Ovary (tissue), 9 donors: Measurements from ENCODE around the gene PAFAH1B2. TPM values are rescaled to one million over a fixed set of nuclear protein-coding genes. Genes with fewer than 3 reads are reported as not detected.

Experiments used
- DNase-seq, 5 donors: peaks; one replicate each; pipeline ENCODE4 v3.0.0-alpha.2; 2019 to 2020
- H3K27ac ChIP-seq, 2 donors: fragments of 200-600 bp; one replicate each; pipeline versions ENCODE4 v1.5.1 to v1.8.0; 2019 to 2022
- H3K27me3 ChIP-seq: fragments of 200-600 bp; one replicate; pipeline ENCODE4 v1.8.0; 2022
- H3K36me3 ChIP-seq: fragments of 200-600 bp; sonication (generic); one replicate; pipeline ENCODE4 v1.5.1; 2019
- H3K4me1 ChIP-seq: one replicate; pipeline ENCODE4 v1.8.1; 2013; ENCODE audit warnings: mild to moderate bottlenecking, moderate library complexity; ENCODE audit not compliant: insufficient read depth
- H3K4me3 ChIP-seq: fragments of 200-600 bp; sonication (generic); one replicate; pipeline ENCODE4 v1.5.1; 2017
- H3K9me3 ChIP-seq, 2 donors: fragments of 200-600 bp in 1 of 2; sonication (generic) in 1 of 2; one replicate each; pipeline versions ENCODE4 v1.5.1 to v1.8.1; 2013 to 2019; ENCODE audit warnings: mild to moderate bottlenecking in 1 of 2, moderate library complexity in 1 of 2
- CTCF ChIP-seq, 3 donors: fragments of 450-650 bp in 2 of 3; fragments of 200-600 bp in 1 of 3; IDR thresholded peaks; one replicate each; pipeline versions ENCODE4 v1.5.1 to v1.8.0; 2016 to 2022; ENCODE audit warnings: antibody characterized with exemption in 3 of 3, mild to moderate bottlenecking in 1 of 3
- EP300 ChIP-seq: sonication (generic); formaldehyde crosslinking; IDR thresholded peaks from one replicate; pipeline ENCODE4 v1.6.1; 2017; ENCODE audit warnings: antibody characterized with exemption
- POLR2A ChIP-seq: fragments of 450-650 bp; IDR thresholded peaks from one replicate; pipeline ENCODE4 v1.6.1; 2017; ENCODE audit warnings: antibody characterized with exemption, mild to moderate bottlenecking, moderate library complexity
- WGBS, 3 donors: extraction: QIAGEN DNeasy Blood & Tissue Kit in 1 of 3; methylation state at CpG; one replicate each; pipeline versions ENCODE4 v1.1.5 to v1.1.7; 2013 to 2017; 5-methylcytosine and 5-hydroxymethylcytosine counted together
- intact Hi-C, 4 donors: fragments of 100-400 bp; cut with DNase I; formaldehyde crosslinking; loops; one replicate each; pipeline versions ENCODE4 v1.11.0 to v1.15.1; 2022 to 2023
- polyA plus RNA-seq, 2 donors: library from polyadenylated mRNA; stranded (reverse); fragments of 200-250 nt in 1 of 2; fragments of 350-450 nt in 1 of 2; fragmentation: Illumina TruSeq in 1 of 2; extraction: RNeasy Lipid Tissue Mini Kit (QIAGEN cat#74804) in 1 of 2; gene quantifications; one replicate each; pipeline ENCODE4 v1.2.3, GENCODE V29; 2013 to 2014
- total RNA-seq, 7 donors: library from RNA; depleted of rRNA in 2 of 7; stranded (reverse); fragments of >200 nt in 2 of 7; fragmentation: NEBNext Ultra II Directional in 3 of 7; extraction: Animal tissue kit (Norgen Biotek cat#: 25700) in 3 of 7; gene quantifications; one replicate each; pipeline versions ENCODE4 v1.1.0 to v1.2.4, GENCODE V29; 2016 to 2023
- donor health status: DM: no; HTN: no; CAD: no; lungs with moderate emphysema.
- donor health status: DM: no; HTN: no; CAD: no.
- donor health status: Bipolar disorder and iron deficiency.
- donor health status: DM: yes; HTN: yes; CAD: no.
- donor health status: DM: no; HTN: no; CAD: no.
- donor health status: DM: yes; HTN: yes; CAD: no.

PAFAH1B2 gene
- total and polyA plus RNA-seq, 9 donors = 23.0 to 95.6 (median 75.5) TPM

GRCh38 chr11:117097014-117097388, 47.1 kb upstream of the PAFAH1B2 start:
- Histone ChIP-seq H3K4me1 (peaks cover 20% of the 10 kb centered on the region), H3K4me3 (peak overlapping the region; percentile 81), H3K27me3 (no peaks in the 10 kb centered on the region), H3K36me3 (no peaks in the 10 kb centered on the region), H3K9me3 (no peaks in the 10 kb centered on the region), H3K27ac (peak overlapping the region; percentile 88 to 98)
- intact Hi-C loops = loop anchor here in 2 of 4 donors (5.0 to 10.0 kb wide), 2 partner anchors 102 to 130 kb away; no protein-coding TSS in a partner anchor
- no peak for DNase-seq
- 49 to 58% (median 56%) methylated on average over 6 of the region's 6 CpGs for WGBS, 3 donors
- no peak for TF ChIP-seq EP300
- TF ChIP-seq POLR2A = no peak
- TF ChIP-seq CTCF (IDR thresholded peaks at IDR 0.05) = no peak

GRCh38 chr11:117097389-117098268, 46.5 kb upstream of the PAFAH1B2 start:
- Histone ChIP-seq H3K36me3 (no peaks in the 10 kb centered on the region), H3K27ac (peak overlapping the region; percentile 88 to 98), H3K4me3 (peak overlapping the region; percentile 81), H3K9me3 (no peaks in the 10 kb centered on the region), H3K4me1 (peaks cover 18% of the 10 kb centered on the region), H3K27me3 (no peaks in the 10 kb centered on the region)
- TF ChIP-seq POLR2A (no peak), CTCF (IDR thresholded peaks at IDR 0.05) (no peak), EP300 (no peak)
- WGBS, 3 donors = 1 to 3% (median 1%) methylated on average over 28 to 65 of the region's 65 CpGs
- intact Hi-C loops = loop anchor here in 2 of 4 donors (5.0 to 10.0 kb wide), 2 partner anchors 103 to 130 kb away; no protein-coding TSS in a partner anchor
- peak in 4 of 5 donors; percentile 40 to 74 (median 60) for DNase-seq

- TF ChIP-seq POLR2A (peak; percentile 76), CTCF (IDR thresholded peaks at IDR 0.05) (peak in 2 of 3 donors; percentile 58 to 69), EP300 (peak; percentile 86)
- WGBS, 3 donors = 1% methylated on average over 34 to 77 of the region's 78 CpGs
Measured at GRCh38 chr11:117098269-117099232, 45.5 kb upstream of the PAFAH1B2 start, which contains the start of gene SIK3. Gene SIK3, minus strand, starts transcription at chr11:117098428. Its CDS starts 13 bp downstream, at chr11:117098415.

GRCh38 chr11:117099696-117100095, 44.4 kb upstream of the PAFAH1B2 start:
- H3K4me1 ChIP-seq = peaks cover 17% of the 10 kb centered on the region
- H3K36me3 ChIP-seq = no peaks in the 10 kb centered on the region
- intact Hi-C loops = loop anchor here in 2 of 4 donors (5.0 to 10.0 kb wide), 3 partner anchors 105 to 128 kb away; no protein-coding TSS in a partner anchor
- DNase-seq = no peak
- WGBS, 3 donors = 62 to 65% (median 65%) methylated on average over 2 of the region's 2 CpGs
- TF ChIP-seq POLR2A (no peak), EP300 (no peak), CTCF (IDR thresholded peaks at IDR 0.05) (no peak)
- H3K4me3 ChIP-seq = no peak overlapping the region
- no peaks in the 10 kb centered on the region for H3K27me3 ChIP-seq
- no peaks in the 10 kb centered on the region for H3K9me3 ChIP-seq
- peak overlapping the region; percentile 74 to 94 for H3K27ac ChIP-seq

More at GRCh38 chr11:117098269-117099232, 45.5 kb upstream of the PAFAH1B2 start, which contains the start of gene SIK3:
- no peaks in the 10 kb centered on the region for H3K27me3 ChIP-seq
- H3K9me3 ChIP-seq = no peaks in the 10 kb centered on the region
- DNase-seq = peak; percentile 94 to 98 (median 97)
- peak within 1 kb of the TSS; percentile 81 for H3K4me3 ChIP-seq
- peaks cover 17% of the 10 kb centered on the region for H3K4me1 ChIP-seq
- no peaks in the 10 kb centered on the region for H3K36me3 ChIP-seq
- H3K27ac ChIP-seq = peak within 1 kb of the TSS; percentile 88 to 98
- intact Hi-C loops = loop anchor here in 2 of 4 donors (5.0 to 10.0 kb wide), 2 partner anchors 104 to 129 kb away; no protein-coding TSS in a partner anchor
